Endothelial cell (in vitro differentiated cells): Measurements from ENCODE around the gene SELENON. TPM values are rescaled to one million over a fixed set of nuclear protein-coding genes. Genes with fewer than 3 reads are reported as not detected.

ENCODE experiments used
- DNase-seq: peaks from one replicate; pipeline ENCODE4 v3.0.0; 2021; ENCODE audit warnings: low spot score
- H3K27ac Mint-ChIP-seq: one replicate; pipeline ENCODE4 v1.8.0; 2021; ENCODE audit warnings: mixed read lengths, inconsistent platforms; ENCODE audit not compliant: unreplicated experiment
- H3K27me3 Mint-ChIP-seq: one replicate; pipeline ENCODE4 v1.8.0; 2021; ENCODE audit warnings: mild to moderate bottlenecking, moderate library complexity, mixed read lengths, inconsistent platforms; ENCODE audit not compliant: unreplicated experiment
- H3K36me3 Mint-ChIP-seq: one replicate; pipeline ENCODE4 v1.8.0; 2021; ENCODE audit warnings: mild to moderate bottlenecking, low read depth, mixed read lengths, inconsistent platforms; ENCODE audit not compliant: unreplicated experiment
- H3K4me1 Mint-ChIP-seq: one replicate; pipeline ENCODE4 v1.8.0; 2021; ENCODE audit warnings: mild to moderate bottlenecking, mixed read lengths, inconsistent platforms; ENCODE audit not compliant: unreplicated experiment
- H3K4me3 Mint-ChIP-seq: one replicate; pipeline ENCODE4 v1.8.0; 2021; ENCODE audit warnings: mild to moderate bottlenecking, mixed read lengths, inconsistent platforms; ENCODE audit not compliant: unreplicated experiment
- H3K9me3 Mint-ChIP-seq: one replicate; pipeline ENCODE4 v1.8.0; 2021; ENCODE audit warnings: mixed read lengths, inconsistent platforms; ENCODE audit not compliant: unreplicated experiment
- total RNA-seq: library from RNA; stranded (reverse); fragmentation: NEBNext Ultra II Directional; extraction: Animal tissue kit (Norgen Biotek cat#: 25700); gene quantifications from one replicate; pipeline ENCODE4 v1.2.1, GENCODE V29; 2021; ENCODE audit not compliant: unreplicated experiment
- TF ChIP-seq, protein P1 (sequence below): fragments of 200-600 bp; sonication (generic); IDR thresholded peaks from one replicate; pipeline ENCODE4 v1.5.0; 2021; ENCODE audit warnings: antibody characterized with exemption; ENCODE audit not compliant: unreplicated experiment

The SELENON gene
- total RNA-seq, 1 donor from 2014 or later = 284 TPM

- H3K27me3 Mint-ChIP-seq = peaks cover 5% of the 10 kb centered on the region
- peaks cover 3% of the 10 kb centered on the region for H3K4me1 Mint-ChIP-seq
- no peaks in the 10 kb centered on the region for H3K9me3 Mint-ChIP-seq
- H3K36me3 Mint-ChIP-seq = peaks cover 13% of the 10 kb centered on the region
- peak overlapping the region; percentile 32 for H3K4me3 Mint-ChIP-seq
- DNase-seq = no peak
- H3K27ac Mint-ChIP-seq = no peak overlapping the region
- TF ChIP-seq, protein P1, sequence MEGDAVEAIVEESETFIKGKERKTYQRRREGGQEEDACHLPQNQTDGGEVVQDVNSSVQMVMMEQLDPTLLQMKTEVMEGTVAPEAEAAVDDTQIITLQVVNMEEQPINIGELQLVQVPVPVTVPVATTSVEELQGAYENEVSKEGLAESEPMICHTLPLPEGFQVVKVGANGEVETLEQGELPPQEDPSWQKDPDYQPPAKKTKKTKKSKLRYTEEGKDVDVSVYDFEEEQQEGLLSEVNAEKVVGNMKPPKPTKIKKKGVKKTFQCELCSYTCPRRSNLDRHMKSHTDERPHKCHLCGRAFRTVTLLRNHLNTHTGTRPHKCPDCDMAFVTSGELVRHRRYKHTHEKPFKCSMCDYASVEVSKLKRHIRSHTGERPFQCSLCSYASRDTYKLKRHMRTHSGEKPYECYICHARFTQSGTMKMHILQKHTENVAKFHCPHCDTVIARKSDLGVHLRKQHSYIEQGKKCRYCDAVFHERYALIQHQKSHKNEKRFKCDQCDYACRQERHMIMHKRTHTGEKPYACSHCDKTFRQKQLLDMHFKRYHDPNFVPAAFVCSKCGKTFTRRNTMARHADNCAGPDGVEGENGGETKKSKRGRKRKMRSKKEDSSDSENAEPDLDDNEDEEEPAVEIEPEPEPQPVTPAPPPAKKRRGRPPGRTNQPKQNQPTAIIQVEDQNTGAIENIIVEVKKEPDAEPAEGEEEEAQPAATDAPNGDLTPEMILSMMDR = no peak
These were observed 9.5 kb upstream of the SELENON start for GRCh38 chr1:25790472-25790871.

GRCh38 chr1:25792115-25792514 is 7.9 kb upstream of the SELENON start:
- Mint-ChIP-seq H3K27me3 (peaks cover 9% of the 10 kb centered on the region), H3K27ac (peak overlapping the region; percentile 79), H3K4me3 (no peak overlapping the region), H3K9me3 (no peaks in the 10 kb centered on the region), H3K4me1 (peaks cover 9% of the 10 kb centered on the region), H3K36me3 (peaks cover 20% of the 10 kb centered on the region)
- TF ChIP-seq, protein P1 = no peak
- DNase-seq = no peak

GRCh38 chr1:25793585-25794170 is 6.3 kb upstream of the SELENON start:
- peaks cover 24% of the 10 kb centered on the region for H3K36me3 Mint-ChIP-seq
- H3K4me3 Mint-ChIP-seq = no peak overlapping the region
- no peak overlapping the region for H3K27ac Mint-ChIP-seq
- TF ChIP-seq, protein P1 = no peak
- H3K9me3 Mint-ChIP-seq = no peaks in the 10 kb centered on the region
- no peak for DNase-seq
- H3K4me1 Mint-ChIP-seq = peaks cover 23% of the 10 kb centered on the region
- H3K27me3 Mint-ChIP-seq = peaks cover 12% of the 10 kb centered on the region

- no peak overlapping the region for H3K27ac Mint-ChIP-seq
- H3K36me3 Mint-ChIP-seq = peaks cover 24% of the 10 kb centered on the region
- H3K27me3 Mint-ChIP-seq = peaks cover 12% of the 10 kb centered on the region
- H3K9me3 Mint-ChIP-seq = no peaks in the 10 kb centered on the region
- no peak overlapping the region for H3K4me3 Mint-ChIP-seq
- TF ChIP-seq, protein P1 = no peak
- no peak for DNase-seq
- H3K4me1 Mint-ChIP-seq = peaks cover 26% of the 10 kb centered on the region
These were observed 5.7 kb upstream of the SELENON start for GRCh38 chr1:25794325-25794724.

DNA sequence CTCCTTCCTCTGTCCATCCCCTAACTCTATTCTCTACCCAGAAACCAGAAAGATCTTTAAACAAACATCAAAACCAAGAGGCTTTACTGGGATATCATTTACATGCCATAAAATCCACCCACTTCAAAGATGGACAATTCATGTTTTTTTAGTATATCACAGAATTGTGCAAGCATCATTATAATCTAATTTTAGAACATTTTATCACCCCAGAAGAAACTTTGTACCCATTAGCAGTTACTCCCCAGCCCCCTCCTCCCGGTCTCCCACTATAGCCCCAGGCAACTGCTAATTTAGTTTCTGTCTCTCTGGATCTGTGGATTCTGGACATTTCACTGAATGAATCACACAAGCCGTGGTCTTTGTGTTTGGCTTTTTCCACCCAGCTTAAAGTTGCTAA is 4.8 kb upstream of the SELENON start:
- H3K36me3 Mint-ChIP-seq = peaks cover 17% of the 10 kb centered on the region
- H3K27ac Mint-ChIP-seq = no peak overlapping the region
- TF ChIP-seq, protein P1 = no peak
- no peak for DNase-seq
- H3K27me3 Mint-ChIP-seq = peaks cover 11% of the 10 kb centered on the region
- no peak overlapping the region for H3K4me3 Mint-ChIP-seq
- no peaks in the 10 kb centered on the region for H3K9me3 Mint-ChIP-seq
- peaks cover 30% of the 10 kb centered on the region for H3K4me1 Mint-ChIP-seq
